Prostate gland (tissue), 2 donors: ENCODE measurements around the gene TRAK1. TPM values are rescaled to one million over a fixed set of nuclear protein-coding genes. Genes with fewer than 3 reads are reported as not detected.
A peak's percentile ranks its signal among the peaks of the same experiment; 100 is the strongest.
"Not testable (repeated sequence)": the region's sequence is repeated elsewhere in the genome, so short reads cannot be mapped to it uniquely, and the experiment has no call there.

ENCODE experiments used
- DNase-seq: peaks from one replicate; pipeline ENCODE4 v3.0.0-alpha.2; 2019; ENCODE audit warnings: low spot score
- H3K27ac ChIP-seq, 2 donors: fragments of 200-600 bp; sonication (generic); 2 replicates each; pipeline ENCODE4 v1.5.1; 2017 to 2019
- H3K27me3 ChIP-seq: fragments of 200-600 bp; sonication (generic); replicated peaks from 2 replicates; pipeline ENCODE4 v1.5.1; 2019; ENCODE audit not compliant: insufficient read depth
- H3K36me3 ChIP-seq, 2 donors: fragments of 200-600 bp; sonication (generic); 1 replicate in 1 of 2; 2 replicates in 1 of 2; pipeline versions ENCODE4 v1.5.1 to v1.8.1; 2017 to 2019
- H3K4me1 ChIP-seq: fragments of 200-600 bp; sonication (generic); replicated peaks from 2 replicates; pipeline ENCODE4 v1.5.1; 2019
- H3K4me3 ChIP-seq, 2 donors: fragments of 200-600 bp; sonication (generic); 2 replicates each; pipeline ENCODE4 v1.5.1; 2017 to 2019
- H3K9me3 ChIP-seq: fragments of 200-600 bp; sonication (generic); 2 replicates; pipeline ENCODE4 v1.5.1; 2017
- CTCF ChIP-seq, 4 experiments: fragments of 200-600 bp in 2 of 4; fragments of 450-650 bp in 2 of 4; sonication (generic) in 2 of 4; IDR thresholded peaks; 1 replicate in 3 of 4; 2 replicates in 1 of 4; pipeline ENCODE4 v1.5.1; 2016 to 2019; ENCODE audit warnings: antibody characterized with exemption in 4 of 4, mild to moderate bottlenecking in 2 of 4, moderate library complexity in 2 of 4
- POLR2A ChIP-seq: fragments of 450-650 bp; IDR thresholded peaks from one replicate; pipeline ENCODE4 v1.6.1; 2016; ENCODE audit warnings: antibody characterized with exemption, mild to moderate bottlenecking
- POLR2AphosphoS5 ChIP-seq: sonication (generic); formaldehyde crosslinking; IDR thresholded peaks from one replicate; pipeline ENCODE4 v1.6.1; 2017; ENCODE audit warnings: antibody characterized with exemption
- WGBS: methylation state at CpG from one replicate; pipeline ENCODE4 v1.1.5; 2018; 5-methylcytosine and 5-hydroxymethylcytosine counted together
- intact Hi-C: fragments of 100-400 bp; cut with DNase I; formaldehyde crosslinking; loops from one replicate; pipeline ENCODE4 v1.14.2; 2022
- total RNA-seq, 2 donors: library from RNA; depleted of rRNA; stranded (reverse); fragments of >200 nt; gene quantifications; one replicate each; pipeline ENCODE4 v1.1.0, GENCODE V29; 2016

The TRAK1 gene
- 10 to 100 TPM; 35.6 to 80.3 TPM for total RNA-seq

GRCh38 chr3:42090973-42091731 is at the start of gene TRAK1:
Gene TRAK1 (plus strand): TSS chr3:42091357. CDS start chr3:42091470, 113 bp downstream.
- DNase-seq, result peak; percentile 53
- TF ChIP-seq CTCF (IDR thresholded peaks at IDR 0.05) (peak in 2 of 4 experiments; percentile 29 to 31), POLR2AphosphoS5 (peak; percentile 60), POLR2A (no peak)
- Histone ChIP-seq H3K4me3 (peak within 1 kb of the TSS; percentile 1 to 11), H3K36me3 (no peaks in the 10 kb centered on the region), H3K4me1 (no peaks in the 10 kb centered on the region), H3K27ac (peak within 1 kb of the TSS; percentile 31 to 69), H3K27me3 (no peaks in the 10 kb centered on the region), H3K9me3 (no peaks in the 10 kb centered on the region)
- intact Hi-C loops, result loop anchor here (10.0 kb wide), 1 partner anchor 1506 kb away; no protein-coding TSS in a partner anchor
- 33% methylated on average over 14 of the region's 14 CpGs for WGBS

GRCh38 chr3:42042747-42043098 is 48.4 kb upstream of the TRAK1 start:
- no peaks in the 10 kb centered on the region for H3K9me3 ChIP-seq
- no peaks in the 10 kb centered on the region for H3K27me3 ChIP-seq
- no peaks in the 10 kb centered on the region for H3K4me1 ChIP-seq
- intact Hi-C loops, result no loop called here
- no peak for DNase-seq
- no peak overlapping the region for H3K27ac ChIP-seq
- no peaks in the 10 kb centered on the region for H3K36me3 ChIP-seq
- no peak overlapping the region for H3K4me3 ChIP-seq
- TF ChIP-seq CTCF (IDR thresholded peaks at IDR 0.05), result no peak
- TF ChIP-seq POLR2AphosphoS5, result no peak
- TF ChIP-seq POLR2A, result no peak
- 51% methylated on average over 5 of the region's 5 CpGs for WGBS

- intact Hi-C loops, result no loop called here
- Histone ChIP-seq H3K4me3 (no peak overlapping the region), H3K27ac (no peak overlapping the region), H3K36me3 (no peaks in the 10 kb centered on the region), H3K4me1 (no peaks in the 10 kb centered on the region), H3K27me3 (no peaks in the 10 kb centered on the region), H3K9me3 (no peaks in the 10 kb centered on the region)
- WGBS, result 26% methylated on average over 9 of the region's 9 CpGs
- no peak for DNase-seq
- TF ChIP-seq CTCF (IDR thresholded peaks at IDR 0.05) (no peak), POLR2A (no peak), POLR2AphosphoS5 (no peak)
These were observed 47.9 kb upstream of the TRAK1 start for GRCh38 chr3:42043099-42043813.

GRCh38 chr3:42045708-42046243 is 45.4 kb upstream of the TRAK1 start:
- Histone ChIP-seq H3K4me3 (no peak overlapping the region), H3K27me3 (no peaks in the 10 kb centered on the region), H3K9me3 (no peaks in the 10 kb centered on the region), H3K4me1 (no peaks in the 10 kb centered on the region), H3K36me3 (no peaks in the 10 kb centered on the region), H3K27ac (no peak overlapping the region)
- intact Hi-C loops, result no loop called here
- TF ChIP-seq POLR2AphosphoS5, result no peak
- no peak for TF ChIP-seq CTCF (IDR thresholded peaks at IDR 0.05)
- no peak for TF ChIP-seq POLR2A
- DNase-seq, result no peak
- 97% methylated on average over 2 of the region's 2 CpGs for WGBS

GRCh38 chr3:42048526-42048925 is 42.6 kb upstream of the TRAK1 start:
- H3K36me3 ChIP-seq, H3K27me3 ChIP-seq, H3K27ac ChIP-seq, intact Hi-C loops, H3K4me3 ChIP-seq, DNase-seq, H3K9me3 ChIP-seq, H3K4me1 ChIP-seq: not testable (repeated sequence)
- 61% methylated on average over 4 of the region's 4 CpGs for WGBS
